A673 (cell line): ENCODE data around the gene PHACTR4. TPM values are rescaled to one million over a fixed set of nuclear protein-coding genes. Genes with fewer than 3 reads are reported as not detected.

ENCODE experiments used
- BruUV-seq: library from RNA; stranded (reverse); fragments of 400-500 nt; replicated peaks from 2 replicates; lab custom pipeline; 2021; lab: Mats Ljungman, UMichigan
- CTCF ChIA-PET: fragments of 300-600 bp; sonication (Branson Sonifier 250); formaldehyde crosslinking; loops from one replicate; lab custom pipeline; 2022; ENCODE audit warnings: antibody characterized with exemption; lab: Charles Lee
- POLR2A ChIA-PET: fragments of 300-600 bp; sonication (Branson Sonifier 250); formaldehyde crosslinking; loops from one replicate; lab custom pipeline; 2022; ENCODE audit warnings: antibody characterized with exemption; ENCODE audit not compliant: low non-redundant PET; lab: Charles Lee
- DNase-seq: peaks from one replicate; pipeline ENCODE4 v3.0.0-alpha.2; 2015; ENCODE audit warnings: low spot score
- H3K27ac ChIP-seq: fragments of 200-600 bp; sonication (generic); 2 replicates; pipeline ENCODE4 v1.5.1; 2016; ENCODE audit warnings: mixed run types, low read depth, mild to moderate bottlenecking, mixed read lengths, antibody characterized with exemption, low read length; ENCODE audit not compliant: poor library complexity, severe bottlenecking
- H3K27me3 ChIP-seq: fragments of 200-600 bp; sonication (generic); replicated peaks from 2 replicates; pipeline ENCODE4 v1.6.1; 2017; ENCODE audit warnings: mixed run types, low read depth, mild to moderate bottlenecking, mixed read lengths, antibody characterized with exemption, low read length; ENCODE audit not compliant: insufficient read depth, poor library complexity
- H3K36me3 ChIP-seq: fragments of 200-600 bp; sonication (generic); 2 replicates; pipeline ENCODE4 v1.6.1; 2016; ENCODE audit warnings: mixed run types, mild to moderate bottlenecking, mixed read lengths, antibody characterized with exemption, low read length; ENCODE audit not compliant: insufficient read depth, poor library complexity, severe bottlenecking
- H3K4me1 ChIP-seq: fragments of 200-600 bp; sonication (generic); 2 replicates; pipeline ENCODE4 v1.6.1; 2017; ENCODE audit warnings: mixed run types, mild to moderate bottlenecking, mixed read lengths, antibody characterized with exemption, low read length; ENCODE audit not compliant: insufficient read depth, poor library complexity, severe bottlenecking
- H3K4me3 ChIP-seq: fragments of 200-600 bp; sonication (generic); 2 replicates; pipeline ENCODE4 v1.5.1; 2016; ENCODE audit warnings: low read depth, mixed run types, mild to moderate bottlenecking, mixed read lengths, low read length; ENCODE audit not compliant: poor library complexity, severe bottlenecking
- H3K9me3 ChIP-seq: fragments of 200-600 bp; sonication (generic); 2 replicates; pipeline ENCODE4 v1.6.1; 2016; ENCODE audit warnings: mixed run types, low read depth, mild to moderate bottlenecking, mixed read lengths, antibody characterized with exemption, low read length; ENCODE audit not compliant: poor library complexity, severe bottlenecking
- CTCF ChIP-seq: fragments of 300-800, 200-600 bp; sonication (generic); conservative IDR thresholded peaks from 2 replicates; pipeline ENCODE4 v1.5.1; 2017; ENCODE audit warnings: low read depth, mild to moderate bottlenecking, antibody characterized with exemption, low read length, moderate library complexity, mixed read lengths
- EZH2 ChIP-seq: fragments of 200-600 bp; sonication (generic); IDR thresholded peaks from 2 replicates; pipeline ENCODE4 v1.6.1; 2017; ENCODE audit warnings: borderline replicate concordance, low read depth, mild to moderate bottlenecking, mixed read lengths, antibody characterized with exemption, low read length; ENCODE audit not compliant: poor library complexity, severe bottlenecking
- intact Hi-C: fragments of 100-400 bp; cut with micrococcal nuclease; formaldehyde crosslinking; loops from one replicate; pipeline ENCODE4 v1.10.0; 2022; ENCODE audit not compliant: unreplicated experiment
- total RNA-seq: library from RNA; stranded (reverse); gene quantifications from 2 replicates; pipeline ENCODE4 v1.2.3, GENCODE V29; 2021

The PHACTR4 gene
- total RNA-seq, 1 experiment from 2014 or later, result 63.4 TPM

GRCh38 chr1:28503117-28503516 lies 133.6 kb downstream of the PHACTR4 start:
- Histone ChIP-seq H3K4me1 (no peaks in the 10 kb centered on the region), H3K9me3 (no peaks in the 10 kb centered on the region), H3K36me3 (peaks cover 20% of the 10 kb centered on the region), H3K27me3 (no peaks in the 10 kb centered on the region), H3K27ac (no peak overlapping the region), H3K4me3 (no peak overlapping the region)
- ChIA-PET POLR2A (no interaction called here), CTCF (no interaction called here)
- TF ChIP-seq CTCF (no peak), EZH2 (no peak)
- BruUV-seq, result no TSS peak
- no peak for DNase-seq
- intact Hi-C loops, result no loop called here

GRCh38 chr1:28505406-28506187 lies 136.1 kb downstream of the PHACTR4 start, which contains the start of gene RCC1:
TSS of gene RCC1 (plus strand) at chr1:28506043. CDS start at chr1:28529867, 23,824 bp downstream.
- intact Hi-C loops, result loop anchor here (5.0 kb wide), 1 partner anchor 68 kb away; no protein-coding TSS in a partner anchor
- CTCF ChIA-PET, result no interaction called here

GRCh38 chr1:28506907-28507246 lies 137.3 kb downstream of the PHACTR4 start:
- peak overlapping the region; percentile 94 for H3K27ac ChIP-seq
- intact Hi-C loops, result loop anchor here (5.0 kb wide), 1 partner anchor 70 kb away; no protein-coding TSS in a partner anchor
- peaks cover 57% of the 10 kb centered on the region for H3K36me3 ChIP-seq
- ChIA-PET POLR2A (interaction anchor here (0.5 to 0.6 kb wide), 2 partner anchors 315 to 1611 kb away, joined by 4 to 20 read pairs; no protein-coding TSS in a partner anchor), CTCF (interaction anchor here (0.6 to 1.3 kb wide), 2 partner anchors 28 to 259 kb away, joined by 3 read pairs; no protein-coding TSS in a partner anchor)
- H3K9me3 ChIP-seq, result no peaks in the 10 kb centered on the region
- H3K27me3 ChIP-seq, result no peaks in the 10 kb centered on the region
- no peak for DNase-seq
- peak overlapping the region; percentile 85 for H3K4me3 ChIP-seq
- peaks cover 10% of the 10 kb centered on the region for H3K4me1 ChIP-seq
- TF ChIP-seq CTCF, result no peak
- TF ChIP-seq EZH2, result no peak
- BruUV-seq, result no TSS peak

More at GRCh38 chr1:28505406-28506187, 136.1 kb downstream of the PHACTR4 start, which contains the start of gene RCC1:
- H3K4me1 ChIP-seq, result peaks cover 5% of the 10 kb centered on the region
- H3K27ac ChIP-seq, result peak within 1 kb of the TSS; percentile 94
- peak; percentile 99 for DNase-seq
- POLR2A ChIA-PET, result interaction anchor here (0.6 to 1.0 kb wide), 6 partner anchors 68 to 247 kb away, joined by 3 to 6 read pairs (median 4); partner anchors contain the start of gene MED18
- TF ChIP-seq CTCF, result no peak
- no peak for TF ChIP-seq EZH2
- H3K9me3 ChIP-seq, result no peaks in the 10 kb centered on the region
- H3K27me3 ChIP-seq, result no peaks in the 10 kb centered on the region
- H3K4me3 ChIP-seq, result peak within 1 kb of the TSS; percentile 85
- H3K36me3 ChIP-seq, result peaks cover 44% of the 10 kb centered on the region
- BruUV-seq, result TSS peak; percentile 92
